Ishikawa (cell line): ENCODE measurements around the gene CCDC187.

Experiments used
- CEBPB ChIP-seq: IDR thresholded peaks from 2 replicates; pipeline ENCODE4 v1.6.1; 2012
- EP300 ChIP-seq: IDR thresholded peaks from 2 replicates; pipeline ENCODE4 v1.6.1; 2012; ENCODE audit warnings: borderline replicate concordance

GRCh38 chr9:136244969-136245218 lies 59.0 kb downstream of the CCDC187 start:
- TF ChIP-seq EP300 (no peak), CEBPB (no peak)
